Ramos (cell line): Measurements from ENCODE around the gene ZCCHC9.
"Not testable (repeated sequence)": the region's sequence is repeated elsewhere in the genome, so short reads cannot be mapped to it uniquely, and the experiment has no call there.

Source experiments
- in situ Hi-C: fragments of 300-500 bp; cut with MboI; formaldehyde crosslinking; loops from one replicate; pipeline ENCODE4 v1.14.3; 2022; ENCODE audit warnings: low sequenced_read_pairs; ENCODE audit not compliant: unreplicated experiment

ZCCHC9 gene

GRCh38 chr5:81301271-81302015, at the start of gene ZCCHC9:
Gene ZCCHC9, plus strand, starts transcription at chr5:81301587. Its CDS starts 3,171 bp downstream, at chr5:81304758.
- in situ Hi-C loops, result no loop called here

- in situ Hi-C loops, result no loop called here
These were observed 49.5 kb upstream of the ZCCHC9 start for GRCh38 chr5:81251922-81252321.

- in situ Hi-C loops, result no loop called here
These were observed 48.5 kb upstream of the ZCCHC9 start for GRCh38 chr5:81252904-81253303.

- in situ Hi-C loops, result no loop called here
These were observed 47.5 kb upstream of the ZCCHC9 start for GRCh38 chr5:81253875-81254274.

- in situ Hi-C loops, result no loop called here
These were observed 46.4 kb upstream of the ZCCHC9 start for GRCh38 chr5:81254886-81255559.

- in situ Hi-C loops, result no loop called here
These were observed 44.6 kb upstream of the ZCCHC9 start for GRCh38 chr5:81256766-81257165.

- in situ Hi-C loops, result not testable (repeated sequence)
These were observed 38.6 kb upstream of the ZCCHC9 start for GRCh38 chr5:81262796-81263195.

GRCh38 chr5:81265101-81265500, 36.3 kb upstream of the ZCCHC9 start:
- in situ Hi-C loops, result no loop called here

GRCh38 chr5:81268521-81269196, 32.7 kb upstream of the ZCCHC9 start:
- in situ Hi-C loops, result no loop called here

- in situ Hi-C loops, result no loop called here
These were observed 31.5 kb upstream of the ZCCHC9 start for GRCh38 chr5:81269751-81270393.

GRCh38 chr5:81270394-81271027, 30.9 kb upstream of the ZCCHC9 start:
- in situ Hi-C loops, result not testable (repeated sequence)

GRCh38 chr5:81283976-81284375, 17.4 kb upstream of the ZCCHC9 start:
- in situ Hi-C loops, result no loop called here

GRCh38 chr5:81286059-81286617, 15.2 kb upstream of the ZCCHC9 start:
- in situ Hi-C loops, result no loop called here

GRCh38 chr5:81288021-81288433, 13.4 kb upstream of the ZCCHC9 start:
- in situ Hi-C loops, result no loop called here

GRCh38 chr5:81290146-81290545, 11.2 kb upstream of the ZCCHC9 start:
- in situ Hi-C loops, result no loop called here

- in situ Hi-C loops, result no loop called here
These were observed 9.3 kb upstream of the ZCCHC9 start for GRCh38 chr5:81292130-81292529.

GRCh38 chr5:81294021-81294420, 7.4 kb upstream of the ZCCHC9 start:
- in situ Hi-C loops, result not testable (repeated sequence)

GRCh38 chr5:81297531-81297930, 3.9 kb upstream of the ZCCHC9 start:
- in situ Hi-C loops, result no loop called here

- in situ Hi-C loops, result no loop called here
These were observed 491 bp upstream of the ZCCHC9 start for GRCh38 chr5:81300921-81301270.

- in situ Hi-C loops, result no loop called here
These were observed 1.2 kb downstream of the ZCCHC9 start for GRCh38 chr5:81302596-81302995.
